Stimulated activated naive CD4-positive, alpha-beta T cell (primary cell): ENCODE data around the gene PABPC1L.

ENCODE experiments used
- DNase-seq, 6 experiments: peaks; one replicate each; lab custom pipeline; 2025; lab: John Stamatoyannopoulos, UW

PABPC1L gene

DNA sequence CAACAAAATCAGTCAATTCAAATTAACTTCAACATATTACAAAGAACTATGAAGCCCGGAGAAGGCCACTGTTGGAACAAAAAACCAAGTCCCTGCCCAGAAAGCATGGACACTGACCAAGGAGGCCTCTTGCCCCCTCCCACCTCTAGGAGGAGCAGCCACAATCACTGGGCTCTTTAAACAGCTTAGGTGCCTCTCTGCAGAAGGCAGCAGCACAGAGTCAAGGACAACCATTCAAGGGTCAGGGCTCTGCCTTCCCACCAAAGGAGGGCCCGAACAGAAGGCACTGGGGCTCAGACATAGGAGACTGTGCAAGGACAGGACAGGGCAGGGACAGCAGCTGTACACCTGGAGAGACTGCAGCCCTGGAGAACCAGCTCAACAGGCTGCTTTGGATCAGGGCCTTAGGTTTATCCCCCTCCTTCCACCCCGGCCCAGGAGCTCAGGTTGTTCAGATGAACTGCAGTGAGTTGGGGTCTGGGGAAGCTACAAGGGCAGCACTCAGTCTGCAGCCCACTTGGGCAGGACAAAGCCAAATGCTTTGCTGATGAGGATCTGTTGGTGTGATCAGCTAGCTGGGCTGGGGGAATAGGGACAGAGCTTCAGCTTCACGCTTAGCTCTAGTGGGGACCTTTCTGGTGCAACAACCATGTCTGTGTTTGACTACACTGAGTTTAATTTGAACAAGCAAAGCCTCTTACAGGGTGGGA, 32.6 kb downstream of the PABPC1L start:
- no peak for DNase-seq

DNA sequence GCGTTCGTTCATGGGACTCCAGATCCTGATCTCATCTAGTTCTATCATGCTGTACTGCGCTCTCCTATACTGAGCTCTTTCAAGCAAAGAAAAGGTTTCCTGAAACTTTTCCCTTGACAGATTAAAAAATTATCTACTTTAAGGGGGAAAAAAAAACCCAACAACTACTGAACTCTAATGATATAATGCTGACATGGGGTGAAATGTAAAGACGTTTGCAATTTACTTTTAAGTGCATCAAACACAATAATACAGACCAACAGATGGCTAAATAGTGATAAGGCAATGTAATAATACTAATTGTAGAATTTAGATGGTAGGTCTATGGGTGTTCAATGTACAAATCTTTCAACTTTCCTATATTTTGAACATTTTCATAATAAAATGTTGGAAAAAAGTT, 34.0 kb downstream of the PABPC1L start:
- no peak for DNase-seq

DNA sequence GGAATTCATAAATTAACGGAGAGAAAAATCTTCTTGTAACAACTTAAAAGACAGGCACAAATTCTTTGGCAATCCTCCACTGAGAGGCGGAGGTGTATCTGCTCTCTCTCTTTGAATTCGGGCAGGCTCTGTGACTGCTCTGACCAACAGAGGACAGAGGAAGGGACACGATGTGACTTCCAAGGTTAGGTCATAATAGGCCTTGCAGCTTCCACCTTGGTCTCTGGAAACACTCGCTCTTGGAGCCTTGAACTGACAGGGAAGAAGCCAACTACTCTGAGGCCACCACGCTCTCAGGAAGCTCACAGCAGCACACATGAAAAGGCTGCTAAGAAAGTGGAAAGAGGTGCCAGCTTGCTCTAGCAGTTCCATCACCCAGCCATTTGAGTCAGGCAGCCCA, 35.4 kb downstream of the PABPC1L start:
- no peak for DNase-seq

DNA sequence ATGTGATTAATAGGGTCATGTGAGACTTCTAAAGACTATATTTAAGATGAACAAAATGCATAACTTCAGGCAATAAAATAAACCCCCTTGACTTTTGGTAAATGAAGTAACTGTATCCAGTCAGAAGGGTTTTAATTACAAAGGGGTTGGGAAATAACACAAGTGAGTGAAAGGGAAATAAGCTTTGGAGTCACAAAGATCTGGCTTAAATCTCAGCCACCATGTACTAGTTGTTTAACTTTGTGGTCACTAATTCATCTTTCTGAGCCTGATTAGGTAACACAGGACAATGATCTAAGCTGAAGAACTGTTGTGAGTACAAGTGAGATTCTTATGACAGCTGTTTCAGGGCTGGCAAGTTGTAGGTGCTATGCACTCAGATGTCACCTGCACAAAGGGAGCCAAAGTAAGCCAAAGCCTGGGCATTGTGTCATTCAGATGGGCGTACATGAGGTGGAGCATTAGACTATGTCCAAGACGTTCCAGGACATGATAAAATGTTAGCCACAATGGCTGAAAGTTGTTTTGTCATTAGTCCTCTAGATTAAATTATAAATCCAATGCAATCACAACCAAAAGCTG, 36.5 kb downstream of the PABPC1L start:
- DNase-seq = no peak

DNA sequence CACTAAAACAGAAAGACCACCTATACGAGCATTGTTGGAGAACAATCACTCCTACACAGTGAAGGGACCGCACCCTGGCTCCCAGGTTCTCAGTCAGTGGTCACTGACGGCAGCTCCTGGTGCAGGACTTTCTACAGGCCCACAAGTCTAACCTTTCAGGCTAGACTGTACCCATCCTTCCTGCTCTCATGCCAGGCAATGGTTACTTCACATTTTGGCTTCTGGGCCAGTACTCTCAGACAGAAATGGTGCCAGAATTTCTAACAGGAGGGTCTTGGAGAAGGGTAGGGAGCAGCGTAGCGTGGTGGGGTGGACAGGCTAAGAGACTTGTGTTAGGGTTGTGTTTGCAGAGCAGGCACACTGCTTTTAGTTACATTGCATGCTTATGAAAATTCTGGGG, 38.2 kb downstream of the PABPC1L start:
- DNase-seq = no peak

DNA sequence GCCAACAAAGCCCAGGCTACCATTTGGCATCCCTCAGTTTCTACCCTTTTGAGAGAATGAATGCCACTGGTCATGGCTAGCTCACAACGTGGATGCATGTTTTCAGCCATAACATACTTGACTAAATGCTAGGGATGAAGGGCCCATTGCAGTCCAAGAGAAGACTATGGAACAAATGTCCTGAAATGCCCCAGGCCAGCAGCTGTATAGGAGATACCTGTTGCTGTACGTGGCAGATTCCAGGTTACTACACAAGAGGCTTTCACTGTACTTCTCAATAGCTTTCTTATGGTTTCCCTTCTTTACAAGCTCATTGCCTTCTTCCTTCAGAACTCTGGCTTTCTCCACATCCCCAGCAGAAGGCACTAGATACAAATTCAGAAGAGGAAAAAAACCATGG, 38.7 kb downstream of the PABPC1L start:
- DNase-seq = no peak

DNA sequence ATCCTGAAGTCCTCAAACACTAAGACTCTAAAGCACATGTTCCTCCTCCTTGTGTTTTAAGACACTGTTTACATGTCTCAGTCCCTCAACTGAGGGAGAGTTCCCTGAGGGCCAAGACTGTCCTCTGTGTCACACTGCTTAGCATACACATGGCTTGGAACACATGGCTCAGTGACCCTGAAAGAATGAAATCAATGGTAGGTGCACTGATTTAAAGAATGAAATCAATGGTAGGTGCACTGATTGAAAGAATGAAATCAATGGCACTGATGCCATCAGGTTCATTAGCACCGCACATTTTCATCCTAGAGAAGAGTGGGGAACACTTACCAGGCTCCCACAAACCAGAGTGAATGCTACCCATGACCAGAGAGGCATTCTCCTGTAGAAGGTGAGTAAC, 40.5 kb downstream of the PABPC1L start:
- DNase-seq = no peak

DNA sequence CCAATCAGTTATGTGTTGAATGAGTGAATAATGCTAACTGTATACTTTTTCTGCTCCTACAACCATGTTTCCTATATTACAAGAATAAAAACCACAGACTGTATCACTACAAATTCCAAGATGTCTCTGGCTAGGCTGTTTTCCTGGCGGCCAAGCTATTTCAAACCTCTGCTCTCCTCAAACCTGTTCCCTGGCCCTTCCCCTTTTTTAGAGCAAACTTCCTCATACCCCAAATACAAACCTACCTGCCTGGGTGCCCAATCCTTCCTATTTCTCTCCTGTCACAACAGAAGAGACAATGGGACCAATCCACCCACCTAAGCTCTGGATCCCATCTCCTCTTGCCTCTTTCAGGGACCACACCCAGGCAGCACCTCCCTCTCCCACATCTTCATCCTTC, 42.9 kb downstream of the PABPC1L start:
- DNase-seq = no peak

DNA sequence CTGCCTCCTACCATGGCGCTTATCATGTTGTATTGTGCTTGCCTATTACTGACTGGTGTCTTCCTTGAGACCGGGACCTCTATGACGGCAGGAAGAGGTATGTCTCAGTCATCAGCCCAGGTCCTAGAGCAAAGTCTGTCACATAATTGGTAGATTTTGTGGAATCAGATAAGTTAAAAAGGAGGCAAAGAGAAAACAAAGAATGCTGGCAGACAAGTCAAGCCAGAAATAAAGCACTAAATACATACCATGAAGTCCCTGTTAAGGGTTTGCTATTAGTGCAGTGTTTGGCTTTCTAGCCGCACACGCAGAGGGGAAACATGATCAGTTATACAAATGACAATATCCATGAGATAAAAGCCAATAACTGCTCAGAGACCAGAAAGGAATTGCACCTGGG, 44.4 kb downstream of the PABPC1L start:
- no peak for DNase-seq

DNA sequence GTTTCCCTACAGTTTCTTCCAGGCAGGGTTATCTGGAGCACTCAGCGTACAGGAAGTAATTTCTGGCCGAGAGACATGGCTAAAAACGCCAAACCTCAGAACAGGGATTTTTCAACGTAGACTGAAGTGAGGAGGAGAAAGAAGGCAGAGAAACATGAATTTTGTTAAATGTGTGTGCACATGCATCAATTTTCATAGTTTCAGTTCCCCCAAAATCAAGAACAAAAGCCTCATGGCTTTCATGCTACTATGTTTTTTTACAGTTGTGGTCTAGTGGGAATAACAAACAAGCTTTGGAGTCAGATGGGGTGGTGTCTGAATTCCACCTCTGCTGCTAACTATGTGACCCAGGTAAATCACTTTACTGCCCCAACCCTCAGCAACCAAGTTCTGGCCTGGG, 45.4 kb downstream of the PABPC1L start:
- DNase-seq = no peak

DNA sequence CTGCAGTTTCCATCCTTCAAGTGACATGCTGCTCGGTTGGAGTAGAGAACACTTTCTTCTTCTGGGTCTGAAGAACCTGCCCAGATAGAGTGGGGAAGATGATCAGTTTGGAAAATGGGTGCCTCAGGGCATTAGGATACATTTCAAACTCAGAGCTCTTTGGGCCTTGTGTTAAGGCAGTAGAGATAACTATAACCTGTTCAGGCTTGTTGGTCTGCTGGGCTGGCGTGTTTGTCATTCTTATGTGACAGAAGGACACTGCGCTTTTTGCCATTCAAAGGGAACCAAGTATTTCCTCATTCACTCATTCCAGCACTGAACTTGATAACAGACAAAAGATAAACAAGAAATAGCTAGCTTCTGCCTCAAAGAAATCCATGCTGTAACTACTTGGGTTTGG, 46.5 kb downstream of the PABPC1L start:
- DNase-seq = no peak

DNA sequence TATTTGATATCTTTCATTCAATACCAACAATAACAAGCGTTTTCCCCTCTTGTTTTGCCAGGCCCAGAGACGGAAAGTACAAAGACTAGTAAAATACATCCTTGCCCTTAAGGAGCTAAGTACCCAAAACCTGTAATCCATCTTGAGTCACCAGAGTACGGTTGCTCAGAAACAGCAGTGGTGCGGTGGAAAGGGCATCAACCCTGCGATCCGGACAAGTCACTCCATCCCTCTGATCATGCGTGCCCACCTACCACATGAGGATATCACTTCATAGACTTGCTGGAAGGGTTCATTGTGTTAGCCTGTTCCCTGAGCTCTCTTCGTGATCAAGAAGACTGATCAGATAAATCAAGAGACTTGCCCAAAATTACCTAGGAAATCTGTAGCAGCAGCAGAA, 48.4 kb downstream of the PABPC1L start:
- no peak for DNase-seq

DNA sequence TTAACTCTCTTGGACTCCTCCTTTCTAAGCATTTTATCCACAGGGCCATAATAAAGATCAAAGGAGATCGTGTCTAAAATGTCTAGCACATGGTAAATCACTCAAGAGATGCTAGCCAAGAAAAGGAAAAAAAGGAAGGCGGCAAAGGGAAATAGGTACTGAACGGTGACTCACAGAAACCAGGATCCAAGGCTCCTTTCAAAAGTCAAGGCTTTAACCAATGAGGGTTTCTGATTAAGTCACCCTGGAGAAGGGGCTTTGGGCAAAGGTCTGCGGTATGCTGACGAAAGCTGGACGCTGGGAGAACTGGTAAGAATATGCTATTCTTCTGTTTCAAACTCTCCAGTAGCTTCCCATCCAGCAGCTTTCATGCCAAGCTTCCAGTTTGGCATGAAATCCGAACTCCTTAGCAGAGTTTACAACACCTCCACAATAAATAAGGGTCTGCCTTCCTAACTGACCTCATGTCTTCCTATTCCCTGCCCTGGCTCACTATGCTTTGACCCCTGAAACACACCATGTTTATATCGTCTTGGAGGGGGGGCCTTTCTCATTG, 49.3 kb downstream of the PABPC1L start:
- DNase-seq = no peak

DNA sequence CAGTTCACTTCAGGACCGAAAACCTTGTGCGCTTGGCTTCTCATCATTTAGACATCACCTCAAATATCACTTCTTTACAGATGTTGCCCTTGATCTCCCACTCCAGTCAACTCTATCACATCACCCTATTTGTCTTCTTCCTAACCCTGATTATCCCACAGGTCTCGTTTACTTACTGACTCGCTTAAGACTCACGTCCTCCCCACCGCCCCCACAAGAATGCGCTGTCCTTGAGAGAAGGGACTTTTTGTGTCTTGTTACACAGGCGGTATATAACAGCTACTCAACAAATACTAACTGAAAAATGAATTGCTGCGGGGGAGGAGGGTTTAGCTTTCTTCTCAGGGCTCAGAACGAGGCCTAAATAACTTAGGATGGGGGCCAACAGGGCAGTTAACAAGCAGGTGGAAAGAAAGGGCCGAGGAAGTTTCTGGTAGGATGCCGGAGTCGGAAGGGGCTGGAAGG, 49.8 kb downstream of the PABPC1L start:
- peak; percentile 22 to 45 (median 32) for DNase-seq

DNA sequence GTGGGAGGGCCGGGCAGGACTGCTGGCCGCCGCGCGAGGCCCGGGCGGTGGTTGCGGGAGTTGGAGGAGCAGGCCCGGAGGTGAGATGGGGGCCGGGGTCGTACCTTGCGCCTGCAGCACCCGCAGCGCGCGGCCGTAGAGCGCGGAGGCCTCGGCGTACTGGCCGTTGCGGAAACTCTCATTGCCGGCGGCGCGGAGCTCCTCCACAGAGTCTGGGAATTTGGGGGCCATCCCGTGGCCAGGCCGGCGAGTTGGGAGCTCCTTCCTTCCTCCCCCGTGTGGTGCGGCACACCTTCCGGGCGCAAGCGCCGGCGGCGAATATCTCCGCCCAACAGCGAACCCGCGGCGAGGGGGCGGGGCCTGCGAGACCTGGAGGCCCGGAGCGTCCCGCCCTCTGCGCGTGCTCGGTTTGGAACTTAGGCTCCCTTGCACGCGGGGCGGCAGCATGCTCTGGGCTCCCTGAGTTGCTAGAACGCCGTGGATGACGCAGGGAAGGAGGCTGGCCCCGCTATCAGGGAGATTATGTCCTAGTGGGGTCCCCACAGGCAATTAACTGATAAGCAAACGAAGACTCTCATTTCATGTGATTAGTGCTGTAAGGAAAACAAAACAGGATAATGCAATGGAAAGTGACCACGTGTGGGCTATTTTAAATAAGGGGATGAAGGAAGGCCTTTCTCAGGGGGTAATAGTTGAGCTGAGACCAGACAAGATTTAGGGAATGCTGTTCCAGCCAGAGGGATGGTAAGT, 50.4 kb downstream of the PABPC1L start, which contains the start of gene TOMM34:
Gene TOMM34, minus strand, starts transcription at position 295 of the 750 bp plus-strand sequence. Its CDS starts 64 bp downstream, at position 231.
- DNase-seq = peak; percentile 85 to 92 (median 89)

DNA sequence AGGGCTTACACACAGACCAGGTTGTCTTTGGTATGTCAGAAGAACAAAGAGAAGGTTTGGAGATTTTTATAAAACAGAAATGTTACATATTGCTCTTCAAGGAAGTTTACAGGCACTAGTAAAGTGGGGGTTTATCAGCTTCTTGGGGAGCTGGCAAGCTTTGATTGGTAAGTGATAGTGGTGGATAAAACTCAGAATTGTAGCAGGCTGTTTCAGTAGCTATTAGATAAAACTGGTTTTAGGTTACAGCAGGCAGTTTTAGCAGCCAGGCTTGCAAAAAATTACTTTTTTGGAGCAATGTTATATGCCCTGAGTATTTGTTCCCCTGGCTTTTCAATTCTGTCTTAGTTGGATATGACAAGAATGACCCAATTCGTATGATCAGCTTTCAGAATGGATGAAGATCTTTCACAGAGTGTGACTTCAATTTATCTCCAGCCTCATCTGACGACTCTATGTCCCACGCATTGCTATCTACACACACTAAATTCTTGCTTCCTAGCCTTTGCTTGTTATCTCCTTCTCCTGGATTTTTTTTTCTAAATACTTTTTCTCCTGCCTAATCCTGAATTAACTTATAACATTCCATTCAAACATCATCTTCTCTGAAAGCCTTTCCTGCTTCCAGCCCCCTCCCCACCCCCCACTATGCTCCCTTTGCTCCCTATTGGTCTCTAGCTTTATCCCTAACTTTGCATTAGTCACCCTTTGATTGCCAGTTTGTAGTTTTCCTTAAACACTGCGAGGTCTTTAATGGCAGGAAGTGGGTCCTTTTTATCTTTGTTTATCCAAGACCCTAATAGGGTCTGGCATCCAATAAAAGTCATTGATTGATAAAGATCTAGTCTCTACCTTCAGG, 51.4 kb downstream of the PABPC1L start:
- DNase-seq = no peak

DNA sequence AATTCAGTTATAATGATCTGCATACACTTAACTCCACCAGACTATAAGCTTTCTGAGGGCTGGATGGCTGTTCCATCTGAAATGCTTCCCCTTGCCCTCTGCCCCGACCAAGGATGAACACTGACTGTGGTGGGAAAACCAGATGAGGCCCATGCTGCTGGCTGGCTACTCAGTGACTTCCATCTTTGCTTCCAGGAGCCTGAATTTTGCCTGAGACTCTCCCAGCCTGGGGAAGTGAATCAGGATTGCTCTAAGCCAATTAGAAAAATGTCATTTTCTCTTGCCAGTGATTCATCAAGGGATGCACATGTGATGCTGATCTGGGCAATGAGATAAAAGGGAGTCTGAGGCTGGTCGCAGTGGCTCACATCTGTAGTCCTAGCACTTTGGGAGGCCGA, 52.0 kb downstream of the PABPC1L start:
- DNase-seq = no peak

DNA sequence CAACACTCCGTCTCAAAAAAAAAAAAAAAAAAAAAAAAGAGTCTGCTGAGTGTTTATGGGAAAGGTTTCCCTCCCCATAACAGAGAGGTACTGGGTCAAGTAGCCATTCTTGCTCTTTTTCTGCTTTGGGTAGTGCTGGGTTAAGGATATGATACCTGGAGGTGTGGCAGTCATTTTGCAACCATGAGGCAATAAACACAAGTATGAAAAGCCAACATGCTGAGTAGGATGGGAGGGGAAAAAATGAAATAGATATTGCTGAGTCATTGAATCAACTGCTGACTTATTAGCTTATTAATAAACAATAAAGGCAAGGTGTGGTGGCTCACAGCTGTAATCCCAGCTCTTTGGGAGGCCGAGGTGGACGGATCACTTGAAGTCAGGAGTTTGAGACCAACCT, 52.6 kb downstream of the PABPC1L start:
- DNase-seq = no peak

DNA sequence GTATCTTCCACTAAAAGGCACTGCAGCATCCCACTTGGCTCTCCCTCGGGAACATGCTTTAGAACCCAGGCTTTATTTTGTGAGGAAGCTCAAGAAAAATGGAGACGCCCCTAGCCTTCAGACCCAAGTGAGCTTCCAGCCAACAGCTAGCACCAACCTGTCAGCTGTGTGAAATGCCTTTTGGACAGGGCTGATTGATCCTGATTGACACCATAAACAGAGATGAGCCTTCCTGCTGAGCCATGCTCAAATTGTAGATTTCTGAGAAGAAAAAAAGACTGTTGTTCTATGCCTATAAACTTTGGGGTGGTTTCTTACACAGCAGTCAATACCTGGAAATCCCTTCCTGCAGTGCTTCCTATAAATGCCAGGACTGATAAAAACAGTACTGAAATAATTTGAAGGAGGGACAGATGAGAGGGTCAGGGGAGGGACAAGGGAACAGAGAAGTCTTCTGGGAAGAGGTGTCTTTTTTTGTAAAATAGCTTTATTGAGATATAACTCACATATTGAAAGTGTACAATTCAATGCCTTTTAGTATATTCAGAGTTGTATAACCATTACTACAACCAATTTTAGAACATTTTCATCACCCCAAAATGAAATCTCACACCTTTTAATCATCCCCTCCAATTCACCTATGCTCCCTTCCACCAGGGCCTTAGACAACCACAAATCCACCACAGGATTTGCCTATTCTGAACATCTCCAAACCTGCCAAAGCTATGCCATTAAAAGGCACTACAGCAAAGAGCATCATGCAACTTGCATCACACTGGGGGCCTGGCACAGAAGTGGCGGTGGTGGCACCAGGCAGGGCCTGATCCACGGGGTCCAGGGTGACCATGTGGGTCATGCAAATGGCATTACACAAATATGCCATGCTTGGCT, 53.7 kb downstream of the PABPC1L start:
- DNase-seq = no peak

DNA sequence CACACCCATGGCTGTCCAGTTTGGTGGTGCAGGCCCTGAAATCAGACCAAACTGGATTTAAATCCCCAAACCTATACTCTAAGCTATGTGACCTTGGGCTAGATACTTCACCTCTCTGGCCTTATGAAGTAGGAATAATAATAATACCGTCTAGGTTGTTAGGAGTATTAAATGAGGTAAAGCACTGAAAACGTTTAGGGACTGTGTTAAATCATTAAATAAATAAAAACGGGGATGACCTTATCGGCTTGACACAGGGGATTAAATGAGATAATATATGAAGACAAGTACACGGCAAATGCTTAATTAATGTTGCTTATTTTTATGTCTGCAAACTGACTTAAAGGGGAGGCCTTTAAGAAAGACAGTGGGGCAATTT, 55.8 kb downstream of the PABPC1L start:
- DNase-seq = no peak
